ENCODE measurements around the gene BMP7.

Gene BMP7

GRCh38 chr20:57212534-57213276 is 53.7 kb downstream of the BMP7 start:
- no peak for DNase-seq (ENCODE audit: low read depth, low spot score)

GRCh38 chr20:57211908-57212533 is 54.4 kb downstream of the BMP7 start:
- DNase-seq (ENCODE audit: low read depth, low spot score) = no peak

- DNase-seq (ENCODE audit: low read depth, low spot score) = no peak
These were observed 55.0 kb downstream of the BMP7 start for GRCh38 chr20:57211406-57211805.

- DNase-seq (ENCODE audit: low read depth, low spot score) = no peak
These were observed 55.5 kb downstream of the BMP7 start for GRCh38 chr20:57210911-57211280.

DNA sequence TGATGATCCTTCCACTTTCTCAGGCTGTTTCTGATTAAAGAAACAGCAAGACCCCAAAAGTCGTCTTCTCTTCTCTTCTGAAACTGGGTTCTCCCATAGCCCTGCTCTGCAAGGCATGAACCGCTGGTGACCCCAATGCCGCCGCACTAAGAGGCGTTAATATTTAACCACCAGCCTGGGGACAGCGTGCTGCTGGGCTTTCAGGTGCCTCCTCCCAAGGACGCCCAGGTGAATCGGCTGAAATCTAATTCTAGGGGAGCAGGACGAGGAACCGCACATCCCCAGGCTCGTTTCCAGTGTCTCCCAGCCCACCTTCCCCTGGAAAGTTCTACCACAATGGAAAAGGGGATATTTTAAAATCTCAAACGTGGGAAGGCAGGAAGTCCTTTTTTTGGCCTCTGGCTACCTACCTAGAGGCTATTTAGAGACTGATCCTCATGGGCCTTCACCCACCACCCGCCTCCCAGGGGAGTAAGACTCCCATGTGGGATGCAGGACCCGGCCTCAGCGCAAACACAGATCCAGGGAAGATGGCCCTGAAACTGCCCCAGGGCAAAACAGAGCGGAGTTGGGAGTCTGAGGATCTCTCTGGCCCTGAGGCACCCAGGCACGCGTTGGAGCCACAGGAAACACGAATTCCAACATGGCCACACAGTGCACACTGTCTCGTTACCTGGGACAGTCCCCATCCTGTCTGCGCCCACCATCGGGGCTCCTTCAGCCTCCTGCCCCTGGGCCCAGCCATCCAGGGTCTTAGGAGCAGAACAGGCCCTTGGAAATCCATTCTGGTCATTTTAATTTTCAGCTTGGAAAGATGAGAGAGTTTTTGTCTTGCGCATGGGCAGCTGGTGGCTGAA is 56.2 kb downstream of the BMP7 start:
- DNase-seq (ENCODE audit: low read depth, low spot score) = no peak

GRCh38 chr20:57209413-57209812 is 57.0 kb downstream of the BMP7 start:
- no peak for DNase-seq (ENCODE audit: low read depth, low spot score)

- no peak for DNase-seq (ENCODE audit: low read depth, low spot score)
These were observed 58.2 kb downstream of the BMP7 start for GRCh38 chr20:57208198-57208597.

DNA sequence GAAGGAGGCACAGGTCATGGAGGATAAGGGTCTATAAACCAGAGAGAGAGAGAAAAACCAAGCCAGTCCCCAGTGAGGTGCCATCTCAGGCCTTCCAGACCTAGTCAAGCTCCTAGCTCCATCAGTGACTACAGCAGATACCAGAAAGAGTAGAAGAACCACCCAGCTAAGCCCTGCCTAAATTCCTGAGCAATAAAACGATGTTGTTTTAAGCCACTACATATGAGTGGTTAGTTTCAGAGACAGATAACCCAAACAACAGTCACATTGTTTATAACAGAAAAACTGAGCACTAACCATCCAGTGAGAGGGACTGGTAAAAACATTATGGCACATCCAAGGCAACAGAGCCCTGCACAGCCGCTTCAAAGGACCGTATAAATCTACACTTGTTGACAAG is 59.2 kb downstream of the BMP7 start:
- DNase-seq (ENCODE audit: low read depth, low spot score) = no peak

- DNase-seq (ENCODE audit: low read depth, low spot score) = no peak
These were observed 60.7 kb downstream of the BMP7 start for GRCh38 chr20:57205606-57206219.

DNA sequence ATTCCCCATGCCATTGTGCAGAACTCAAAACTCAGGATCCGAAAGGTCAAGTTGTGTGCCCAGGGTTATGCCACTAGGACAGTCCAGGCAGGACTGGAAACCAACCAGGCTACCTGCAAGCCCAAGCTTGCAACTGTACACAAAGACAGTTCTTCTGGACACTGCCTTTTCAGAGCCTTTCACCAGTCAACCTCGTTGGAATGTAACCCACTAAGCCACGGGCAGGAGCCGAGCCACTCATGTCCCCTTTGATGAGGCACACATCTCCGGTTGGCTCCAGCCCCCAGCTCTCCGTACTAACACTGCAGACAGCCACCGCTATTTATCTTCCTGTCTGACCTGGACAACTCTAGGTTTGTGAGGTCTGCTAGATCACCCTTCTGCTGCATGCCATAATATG is 62.5 kb downstream of the BMP7 start:
- no peak for DNase-seq (ENCODE audit: low read depth, low spot score)

DNA sequence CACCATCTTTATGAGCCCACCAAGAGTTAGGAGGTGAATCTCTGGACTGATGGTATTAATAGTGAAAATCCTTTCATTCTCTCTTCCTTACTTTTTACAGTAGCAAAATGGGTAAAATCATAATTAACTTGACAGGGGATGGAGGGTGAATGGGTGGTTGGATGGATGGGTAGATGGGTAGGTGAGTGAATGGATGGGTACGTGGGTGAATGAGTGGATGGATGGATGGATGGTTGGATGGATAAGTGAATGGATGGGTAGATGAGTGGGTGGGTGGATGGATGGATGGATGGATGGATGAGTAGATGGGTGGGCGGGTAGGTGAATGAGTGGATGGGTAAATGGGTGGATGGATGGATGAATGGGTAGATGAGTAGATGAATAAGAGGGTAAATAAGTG is 63.2 kb downstream of the BMP7 start:
- DNase-seq (ENCODE audit: low read depth, low spot score) = no peak

DNA sequence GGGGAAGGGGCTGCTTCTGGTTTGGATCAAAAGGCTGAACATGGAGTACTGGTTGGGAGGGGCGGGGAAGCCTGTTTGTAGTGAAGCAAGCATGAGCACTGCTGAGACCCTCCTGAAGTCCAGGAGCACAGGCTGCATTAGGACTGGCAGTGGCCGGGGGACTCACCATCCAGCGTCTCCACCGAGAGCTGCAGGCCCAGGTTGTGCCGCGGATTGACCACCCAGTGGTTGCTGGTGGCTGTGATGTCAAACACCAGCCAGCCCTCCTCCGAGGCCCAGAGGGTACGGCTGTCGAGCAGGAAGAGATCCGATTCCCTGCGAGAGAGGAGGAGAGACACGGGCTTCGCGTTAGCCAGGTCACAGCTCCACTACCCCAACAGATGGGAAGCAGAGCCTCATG is 64.1 kb downstream of the BMP7 start:
- no peak for DNase-seq (ENCODE audit: low read depth, low spot score)

DNA sequence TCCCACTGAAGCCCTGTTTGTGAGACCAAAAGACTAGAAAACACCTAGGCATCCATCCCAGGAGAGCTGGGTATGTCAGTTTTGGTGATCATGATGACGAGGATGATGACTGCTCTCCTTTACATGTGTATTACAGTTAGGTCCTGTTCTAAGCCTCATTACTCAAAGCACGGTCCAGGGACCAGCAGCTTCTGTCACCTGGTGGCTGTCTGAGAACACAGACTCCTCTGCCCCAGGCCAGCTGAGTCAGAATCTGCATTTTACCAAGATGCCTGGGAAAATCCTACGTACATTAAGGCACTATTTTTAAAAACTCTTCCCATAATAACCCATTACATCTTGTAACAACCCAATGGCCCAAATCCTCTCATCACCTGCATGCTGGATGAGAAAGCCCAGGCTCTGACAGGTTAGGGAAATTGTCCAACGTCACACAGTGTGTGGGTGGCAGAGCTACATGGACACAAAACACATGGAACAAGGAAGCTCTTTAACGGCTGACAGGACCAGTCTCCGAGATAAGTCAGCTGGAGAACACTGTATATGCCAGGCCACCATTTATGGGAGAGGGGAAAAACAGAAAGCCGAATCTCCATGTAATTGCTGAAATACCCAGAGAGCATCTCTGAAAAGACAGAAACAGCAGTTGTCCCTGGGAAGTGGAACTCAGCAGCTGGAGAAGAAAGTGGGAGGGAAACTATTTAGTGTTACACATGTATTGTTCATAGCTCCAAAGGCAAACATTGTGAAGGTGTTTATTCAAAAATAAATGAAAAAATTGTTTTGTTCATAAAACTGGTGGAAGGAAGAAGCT is 65.4 kb downstream of the BMP7 start:
- no peak for DNase-seq (ENCODE audit: low read depth, low spot score)

DNA sequence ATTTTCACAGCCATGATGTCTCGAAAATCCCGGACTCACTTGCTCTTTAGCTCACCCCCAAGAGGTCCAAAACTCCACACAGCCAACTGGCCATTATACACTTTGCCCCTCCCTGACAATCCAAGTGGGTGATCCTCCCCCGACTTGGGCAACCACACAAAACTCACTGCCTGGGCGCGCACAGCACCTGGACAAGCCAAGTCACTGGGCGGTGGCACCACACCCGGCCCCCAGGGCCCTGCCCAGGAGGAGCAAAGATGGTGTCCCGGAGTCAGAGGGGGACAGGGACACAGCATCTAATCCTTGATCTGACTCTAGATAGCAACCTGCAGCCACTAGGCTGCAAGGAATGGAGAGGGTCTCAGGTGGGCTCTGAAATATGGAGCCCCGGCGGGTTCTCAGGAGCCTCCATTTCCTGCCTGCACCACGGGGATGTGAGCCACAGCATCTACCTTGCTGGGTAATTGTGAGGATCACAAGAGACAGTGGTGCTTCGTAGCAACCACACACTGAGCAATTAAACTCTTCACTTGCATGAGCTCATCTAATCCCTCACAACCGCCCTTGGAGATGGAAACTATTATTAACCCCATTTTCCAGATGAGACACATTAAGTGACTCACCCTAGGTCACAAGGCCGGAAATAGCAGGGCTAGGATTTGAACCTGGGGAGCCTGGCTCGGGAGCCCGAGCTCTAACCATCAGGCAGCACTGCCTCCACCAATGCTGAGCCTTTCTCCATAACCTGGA is 66.6 kb downstream of the BMP7 start:
- DNase-seq (ENCODE audit: low read depth, low spot score) = no peak

DNA sequence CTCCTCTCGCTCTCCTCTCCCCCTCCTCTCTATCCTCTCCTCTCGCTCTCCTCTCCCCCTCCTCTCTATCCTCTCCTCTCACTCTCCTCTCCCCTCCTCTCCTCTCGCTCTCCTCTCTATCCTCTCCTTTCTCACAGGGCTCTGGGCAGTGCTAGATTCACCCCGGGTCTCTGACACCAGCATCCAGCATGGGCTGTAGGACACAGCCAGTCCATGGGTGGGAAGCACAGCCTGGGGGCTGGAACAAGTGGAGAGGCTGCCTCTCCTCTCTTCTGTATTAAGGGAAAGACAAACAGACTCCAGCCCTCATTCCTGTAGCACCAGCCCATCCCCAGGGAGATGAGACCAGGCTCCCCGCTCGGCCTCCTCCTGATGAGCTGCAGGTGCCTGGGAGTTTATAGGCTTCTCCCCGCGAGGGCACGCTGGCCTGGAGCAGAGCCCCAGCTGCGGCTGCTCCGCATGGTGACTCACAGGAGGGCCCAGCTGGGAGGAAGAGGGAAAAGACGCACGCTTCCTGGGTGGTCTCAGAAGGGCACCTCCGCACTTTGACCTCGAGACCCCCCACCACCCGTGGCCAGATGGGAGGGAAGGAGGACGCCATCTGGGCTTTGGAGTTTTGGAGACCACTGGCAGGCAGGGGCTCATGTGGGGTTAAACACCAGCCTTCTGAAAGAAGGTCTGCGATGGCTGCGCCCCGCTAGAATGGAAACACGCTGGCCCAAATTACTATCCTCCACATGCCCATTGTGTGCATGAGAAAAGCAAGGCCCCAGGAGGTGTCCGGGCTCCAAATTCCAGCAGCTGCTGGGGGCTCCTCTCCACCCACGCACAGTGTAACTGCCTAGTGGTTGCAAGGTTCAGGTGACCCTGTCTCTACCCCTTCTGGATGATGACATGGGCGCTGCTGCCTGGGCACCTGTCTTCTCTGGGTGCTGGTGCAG is 68.0 kb downstream of the BMP7 start:
- no peak for DNase-seq (ENCODE audit: low read depth, low spot score)

- DNase-seq (ENCODE audit: low read depth, low spot score) = no peak
These were observed 68.9 kb downstream of the BMP7 start for GRCh38 chr20:57197352-57198131.

- DNase-seq (ENCODE audit: low read depth, low spot score) = no peak
These were observed 70.9 kb downstream of the BMP7 start for GRCh38 chr20:57195469-57196100.

- DNase-seq (ENCODE audit: low read depth, low spot score) = no peak
These were observed 71.4 kb downstream of the BMP7 start for GRCh38 chr20:57195023-57195422.
